Ovary (tissue), 9 donors: ENCODE results near the gene KISS1. TPM values are rescaled to one million over a fixed set of nuclear protein-coding genes. Genes with fewer than 3 reads are reported as not detected.

Experiments
- DNase-seq, 5 donors: peaks; one replicate each; pipeline ENCODE4 v3.0.0-alpha.2; 2019 to 2020
- H3K27ac ChIP-seq, 2 donors: fragments of 200-600 bp; one replicate each; pipeline versions ENCODE4 v1.5.1 to v1.8.0; 2019 to 2022
- H3K27me3 ChIP-seq: fragments of 200-600 bp; one replicate; pipeline ENCODE4 v1.8.0; 2022
- H3K36me3 ChIP-seq: fragments of 200-600 bp; sonication (generic); one replicate; pipeline ENCODE4 v1.5.1; 2019
- H3K4me1 ChIP-seq: one replicate; pipeline ENCODE4 v1.8.1; 2013; ENCODE audit warnings: mild to moderate bottlenecking, moderate library complexity; ENCODE audit not compliant: insufficient read depth
- H3K4me3 ChIP-seq: fragments of 200-600 bp; sonication (generic); one replicate; pipeline ENCODE4 v1.5.1; 2017
- H3K9me3 ChIP-seq, 2 donors: fragments of 200-600 bp in 1 of 2; sonication (generic) in 1 of 2; one replicate each; pipeline versions ENCODE4 v1.5.1 to v1.8.1; 2013 to 2019; ENCODE audit warnings: mild to moderate bottlenecking in 1 of 2, moderate library complexity in 1 of 2
- CTCF ChIP-seq, 3 donors: fragments of 450-650 bp in 2 of 3; fragments of 200-600 bp in 1 of 3; IDR thresholded peaks; one replicate each; pipeline versions ENCODE4 v1.5.1 to v1.8.0; 2016 to 2022; ENCODE audit warnings: antibody characterized with exemption in 3 of 3, mild to moderate bottlenecking in 1 of 3
- EP300 ChIP-seq: sonication (generic); formaldehyde crosslinking; IDR thresholded peaks from one replicate; pipeline ENCODE4 v1.6.1; 2017; ENCODE audit warnings: antibody characterized with exemption
- POLR2A ChIP-seq: fragments of 450-650 bp; IDR thresholded peaks from one replicate; pipeline ENCODE4 v1.6.1; 2017; ENCODE audit warnings: antibody characterized with exemption, mild to moderate bottlenecking, moderate library complexity
- WGBS, 3 donors: extraction: QIAGEN DNeasy Blood & Tissue Kit in 1 of 3; methylation state at CpG; one replicate each; pipeline versions ENCODE4 v1.1.5 to v1.1.7; 2013 to 2017; 5-methylcytosine and 5-hydroxymethylcytosine counted together
- intact Hi-C, 4 donors: fragments of 100-400 bp; cut with DNase I; formaldehyde crosslinking; loops; one replicate each; pipeline versions ENCODE4 v1.11.0 to v1.15.1; 2022 to 2023
- polyA plus RNA-seq, 2 donors: library from polyadenylated mRNA; stranded (reverse); fragments of 200-250 nt in 1 of 2; fragments of 350-450 nt in 1 of 2; fragmentation: Illumina TruSeq in 1 of 2; extraction: RNeasy Lipid Tissue Mini Kit (QIAGEN cat#74804) in 1 of 2; gene quantifications; one replicate each; pipeline ENCODE4 v1.2.3, GENCODE V29; 2013 to 2014
- total RNA-seq, 7 donors: library from RNA; depleted of rRNA in 2 of 7; stranded (reverse); fragments of >200 nt in 2 of 7; fragmentation: NEBNext Ultra II Directional in 3 of 7; extraction: Animal tissue kit (Norgen Biotek cat#: 25700) in 3 of 7; gene quantifications; one replicate each; pipeline versions ENCODE4 v1.1.0 to v1.2.4, GENCODE V29; 2016 to 2023
- donor health status: DM: no; HTN: no; CAD: no; lungs with moderate emphysema.
- donor health status: DM: no; HTN: no; CAD: no.
- donor health status: Bipolar disorder and iron deficiency.
- donor health status: DM: yes; HTN: yes; CAD: no.
- donor health status: DM: no; HTN: no; CAD: no.
- donor health status: DM: yes; HTN: yes; CAD: no.

The KISS1 gene
- total and polyA plus RNA-seq, 9 donors: 0.35 TPM; not detected in 8

DNA sequence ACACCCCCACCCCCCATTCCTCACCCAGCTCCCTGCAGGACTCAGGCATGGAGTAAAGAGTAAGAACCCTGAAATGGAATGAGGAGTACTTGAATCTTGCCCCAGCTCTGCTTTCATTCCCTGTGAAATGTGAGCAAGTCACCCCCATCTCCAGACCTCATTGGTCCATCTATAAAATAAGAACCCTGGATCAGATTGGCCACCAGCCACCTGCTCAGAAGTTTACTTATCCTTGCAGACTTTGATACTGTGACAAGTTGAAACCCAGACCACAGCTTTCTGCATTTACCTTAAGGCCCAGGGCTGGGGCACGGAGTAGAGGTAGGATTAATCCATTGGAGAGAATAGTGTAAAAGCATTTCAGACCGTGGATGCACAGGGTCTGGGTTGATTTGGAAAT is 2.2 kb downstream of the KISS1 start:
- intact Hi-C loops: no loop called here
- peaks cover 10% of the 10 kb centered on the region for H3K4me1 ChIP-seq
- no peak overlapping the region for H3K27ac ChIP-seq
- 78 to 85% (median 79%) methylated on average over 2 of the region's 2 CpGs for WGBS, 3 donors
- TF ChIP-seq CTCF (IDR thresholded peaks at IDR 0.05) (no peak), POLR2A (no peak), EP300 (no peak)
- H3K36me3 ChIP-seq: no peaks in the 10 kb centered on the region
- H3K4me3 ChIP-seq: no peak overlapping the region
- peak in 1 of 5 donors; percentile 12 for DNase-seq
- no peaks in the 10 kb centered on the region for H3K9me3 ChIP-seq
- H3K27me3 ChIP-seq: no peaks in the 10 kb centered on the region

GRCh38 chr1:204192589-204193352 is 3.5 kb downstream of the KISS1 start:
- 69 to 84% (median 73%) methylated on average over 3 of the region's 3 CpGs for WGBS, 3 donors
- intact Hi-C loops: no loop called here
- Histone ChIP-seq H3K4me1 (peaks cover 3% of the 10 kb centered on the region), H3K36me3 (no peaks in the 10 kb centered on the region), H3K9me3 (no peaks in the 10 kb centered on the region), H3K27me3 (no peaks in the 10 kb centered on the region), H3K27ac (no peak overlapping the region), H3K4me3 (no peak overlapping the region)
- no peak for DNase-seq
- TF ChIP-seq EP300: no peak

GRCh38 chr1:204192046-204192445 is 4.2 kb downstream of the KISS1 start:
- WGBS, 3 donors: 90 to 98% (median 97%) methylated on average over 2 of the region's 2 CpGs
- Histone ChIP-seq H3K27me3 (no peaks in the 10 kb centered on the region), H3K36me3 (no peaks in the 10 kb centered on the region), H3K9me3 (no peaks in the 10 kb centered on the region), H3K4me1 (peaks cover 3% of the 10 kb centered on the region), H3K27ac (no peak overlapping the region), H3K4me3 (no peak overlapping the region)
- intact Hi-C loops: no loop called here
- DNase-seq: no peak
- TF ChIP-seq CTCF (IDR thresholded peaks at IDR 0.05) (no peak), POLR2A (no peak), EP300 (no peak)

DNA sequence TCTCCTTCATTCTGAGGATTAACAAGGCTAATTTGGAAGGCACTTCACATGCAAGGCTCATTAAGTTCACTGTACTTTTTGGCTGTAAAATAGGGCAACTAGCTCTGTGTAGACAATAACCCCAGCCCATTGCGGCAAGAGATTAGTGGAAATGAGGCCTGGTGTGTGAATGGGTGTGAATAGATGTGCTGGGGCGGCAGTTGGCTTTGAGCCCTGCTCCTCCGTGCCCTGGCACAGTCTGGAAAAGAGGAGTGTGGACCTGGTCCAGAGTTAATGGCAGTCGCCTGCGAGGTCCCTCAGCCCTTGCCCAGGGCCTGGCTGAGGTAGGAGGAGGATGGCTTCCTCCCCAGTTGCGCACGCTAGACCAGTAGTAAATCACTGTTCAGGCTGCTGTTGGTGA is 4.8 kb downstream of the KISS1 start:
- peak in 1 of 5 donors; percentile 35 for DNase-seq
- Histone ChIP-seq H3K27me3 (no peaks in the 10 kb centered on the region), H3K4me3 (no peak overlapping the region), H3K27ac (no peak overlapping the region), H3K9me3 (no peaks in the 10 kb centered on the region), H3K36me3 (no peaks in the 10 kb centered on the region), H3K4me1 (peaks cover 3% of the 10 kb centered on the region)
- TF ChIP-seq POLR2A: no peak
- TF ChIP-seq CTCF (IDR thresholded peaks at IDR 0.05): no peak
- TF ChIP-seq EP300: no peak
- intact Hi-C loops: no loop called here
- WGBS, 3 donors: 80 to 94% (median 83%) methylated on average over 7 of the region's 7 CpGs
